GM12892 (cell line): ENCODE measurements around the gene MAPKAPK2.

Source experiments
- POLR2A ChIP-seq: IDR thresholded peaks from 2 replicates; pipeline ENCODE4 v1.6.1; 2011; ENCODE audit warnings: low read depth, low read length, control low read depth
- POLR2AphosphoS5 ChIP-seq: IDR thresholded peaks from 2 replicates; pipeline ENCODE4 v1.6.1; 2011; ENCODE audit warnings: low read depth, low read length, control low read depth

DNA sequence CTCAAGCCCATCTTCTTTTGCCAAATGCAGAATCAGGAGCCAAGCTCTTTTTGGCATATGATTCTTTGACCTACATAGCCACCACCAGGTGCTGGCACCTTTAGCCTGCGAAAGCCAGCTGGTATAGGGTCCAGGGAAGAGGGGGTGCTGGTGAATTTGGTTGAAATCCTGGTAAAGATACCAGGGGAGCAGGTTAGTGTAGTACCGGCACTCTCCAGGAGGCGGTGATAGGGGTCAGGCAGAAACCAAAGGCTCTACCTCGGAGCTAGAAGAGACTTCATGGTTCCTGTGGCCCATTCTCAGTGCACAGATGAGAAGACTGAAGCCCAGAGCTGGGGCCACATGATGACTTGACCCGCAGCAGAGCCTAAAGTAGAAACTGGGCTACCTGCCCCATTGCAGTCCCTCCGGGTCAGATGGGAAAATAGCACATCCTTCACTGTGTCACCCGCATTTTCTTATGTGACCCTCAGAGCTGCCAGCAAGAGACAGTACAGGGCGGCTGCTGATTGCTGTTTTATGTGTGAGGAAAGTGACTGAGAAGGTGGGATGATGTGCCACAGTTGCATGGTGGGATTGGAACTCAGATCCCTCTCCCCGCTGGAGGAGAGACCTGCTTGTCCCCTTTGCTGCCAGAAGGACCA is 49.9 kb downstream of the MAPKAPK2 start:
- TF ChIP-seq POLR2A (no peak), POLR2AphosphoS5 (peak; percentile 10; the same call in 1 of the 2 replicates)
